Endothelial cell of umbilical vein (primary cell): ENCODE data around the gene CD63. TPM values are rescaled to one million over a fixed set of nuclear protein-coding genes. Genes with fewer than 3 reads are reported as not detected.

ENCODE experiments used
- BruUV-seq: library from RNA; stranded (reverse); fragments of 400-500 nt; replicated peaks from 2 replicates; lab custom pipeline; 2021; lab: Mats Ljungman, UMichigan
- CTCF ChIA-PET: fragments of 300-600, 350-600 bp; sonication (Branson Sonifier 250); formaldehyde crosslinking; loops from one replicate; lab custom pipeline; 2021; ENCODE audit warnings: antibody characterized with exemption, inconsistent platforms; lab: Charles Lee
- POLR2A ChIA-PET: fragments of 300-600, 350-600 bp; sonication (Branson Sonifier 250); formaldehyde crosslinking; loops from one replicate; lab custom pipeline; 2021; ENCODE audit warnings: antibody characterized with exemption, inconsistent platforms; lab: Charles Lee
- DNase-seq: peaks from one replicate; pipeline ENCODE4 v3.0.0-alpha.2; 2011; ENCODE audit warnings: low read depth, low spot score
- FAIRE-seq: peaks from 2 replicates; lab custom pipeline; 2011; peaks lifted over from hg19 to GRCh38; lab: Jason Lieb, UNC
- H2AFZ ChIP-seq: 2 replicates; pipeline ENCODE4 v1.6.0; 2012; ENCODE audit warnings: low read depth, low read length, control low read depth, inconsistent platforms
- H3K27ac ChIP-seq: 2 replicates; pipeline ENCODE4 v1.5.1; 2011; ENCODE audit warnings: low read depth, mild to moderate bottlenecking, control low read depth, low read length, moderate library complexity; ENCODE audit not compliant: insufficient read depth
- H3K27me3 ChIP-seq, 2 experiments: 2 replicates each; pipeline versions ENCODE4 v1.6.0 to v1.6.1; 2011; ENCODE audit warnings: low read length in 2 of 2, mixed read lengths in 1 of 2; ENCODE audit not compliant: control insufficient read depth in 2 of 2, insufficient read depth in 2 of 2
- H3K36me3 ChIP-seq, 2 experiments: 2 replicates in 1 of 2; 3 replicates in 1 of 2; pipeline ENCODE4 v1.5.1; 2011; ENCODE audit warnings: low read length in 2 of 2, mild to moderate bottlenecking in 1 of 2, moderate library complexity in 1 of 2; ENCODE audit not compliant: control insufficient read depth in 2 of 2, insufficient read depth in 2 of 2; ENCODE audit errors: extremely low read depth in 1 of 2
- H3K4me1 ChIP-seq: 3 replicates; pipeline ENCODE4 v1.5.1; 2011; ENCODE audit warnings: mild to moderate bottlenecking, low read length; ENCODE audit not compliant: control insufficient read depth, insufficient read depth; ENCODE audit errors: extremely low read depth
- H3K4me2 ChIP-seq: 2 replicates; pipeline ENCODE4 v1.6.1; 2011; ENCODE audit warnings: low read length, control low read depth, mixed read lengths; ENCODE audit not compliant: insufficient read depth
- H3K4me3 ChIP-seq, 3 experiments: fragments of 200-600 bp in 1 of 3; sonication (generic), shearing (Covaris generic) in 1 of 3; replicated peaks in 1 of 3; 2 replicates each; pipeline ENCODE4 v1.5.1; 2011 to 2016; ENCODE audit warnings: control low read depth in 3 of 3, low read length in 3 of 3, mild to moderate bottlenecking in 2 of 3, inconsistent platforms in 1 of 3, low read depth in 1 of 3, moderate library complexity in 1 of 3; ENCODE audit not compliant: insufficient read depth in 1 of 3
- H3K79me2 ChIP-seq: 2 replicates; pipeline ENCODE4 v1.6.0; 2012; ENCODE audit warnings: low read length, inconsistent platforms; ENCODE audit not compliant: control insufficient read depth, insufficient read depth
- H3K9ac ChIP-seq: replicated peaks from 2 replicates; pipeline ENCODE3; 2011; ENCODE audit warnings: low read length, control low read depth; ENCODE audit not compliant: insufficient read depth; ENCODE audit errors: extremely low read depth
- H3K9me1 ChIP-seq: replicated peaks from 3 replicates; pipeline ENCODE4 v1.6.0; 2011; ENCODE audit warnings: mild to moderate bottlenecking, low read length; ENCODE audit not compliant: control insufficient read depth, insufficient read depth; ENCODE audit errors: extremely low read depth
- H3K9me3 ChIP-seq: replicated peaks from 2 replicates; pipeline ENCODE4 v1.5.1; 2012; ENCODE audit warnings: low read length, inconsistent platforms; ENCODE audit not compliant: control insufficient read depth, insufficient read depth
- H4K20me1 ChIP-seq: replicated peaks from 2 replicates; pipeline ENCODE3; 2011; ENCODE audit warnings: mild to moderate bottlenecking, low read length; ENCODE audit not compliant: control insufficient read depth, insufficient read depth; ENCODE audit errors: extremely low read depth
- CTCF ChIP-seq, 2 donors: IDR thresholded peaks; 1 replicate in 1 of 2; 2 replicates in 1 of 2; pipeline ENCODE4 v1.5.1; 2011; ENCODE audit warnings: low read length in 2 of 2, mild to moderate bottlenecking in 2 of 2, moderate library complexity in 2 of 2, control low read depth in 1 of 2, inconsistent platforms in 1 of 2, low read depth in 1 of 2; ENCODE audit not compliant: insufficient read depth in 1 of 2; ENCODE audit errors: extremely low read depth in 1 of 2
- EZH2 ChIP-seq: IDR thresholded peaks from 2 replicates; pipeline ENCODE4 v1.6.1; 2012; ENCODE audit warnings: borderline replicate concordance, low read depth, mild to moderate bottlenecking, moderate library complexity, low read length, inconsistent platforms; ENCODE audit not compliant: severe bottlenecking
- FOS ChIP-seq: IDR thresholded peaks from 2 replicates; pipeline ENCODE4 v1.6.1; 2011; ENCODE audit warnings: mild to moderate bottlenecking, low read length, moderate library complexity, borderline replicate concordance; ENCODE audit not compliant: insufficient read depth
- GATA2 ChIP-seq: IDR thresholded peaks from 2 replicates; pipeline ENCODE4 v1.7.0; 2011; ENCODE audit warnings: low read depth, mild to moderate bottlenecking, moderate library complexity, mixed read lengths, low read length; ENCODE audit not compliant: insufficient read length, insufficient read depth
- JUN ChIP-seq: IDR thresholded peaks from 2 replicates; pipeline ENCODE4 v1.6.1; 2011; ENCODE audit warnings: borderline replicate concordance, low read depth; ENCODE audit not compliant: insufficient read length, insufficient read depth
- MAX ChIP-seq: IDR thresholded peaks from 2 replicates; pipeline ENCODE4 v1.6.1; 2011; ENCODE audit not compliant: insufficient read depth, insufficient read length
- MYC ChIP-seq: IDR thresholded peaks from one replicate; pipeline ENCODE4 v1.6.1; 2011; ENCODE audit warnings: mild to moderate bottlenecking, low read depth, low read length
- POLR2A ChIP-seq: IDR thresholded peaks from 2 replicates; pipeline ENCODE4 v1.6.1; 2012; ENCODE audit warnings: low read depth, mild to moderate bottlenecking, control low read depth, low read length
- POLR2AphosphoS5 ChIP-seq: IDR thresholded peaks from 2 replicates; pipeline ENCODE4 v1.6.1; 2012; ENCODE audit warnings: low read depth, mild to moderate bottlenecking, control low read depth, low read length, moderate library complexity; ENCODE audit not compliant: insufficient read depth
- dilution Hi-C: fragments of 300-500 bp; cut with MboI; formaldehyde crosslinking; loops from one replicate; pipeline ENCODE4 v1.15.0; 2019; ENCODE audit warnings: low sequenced_read_pairs; ENCODE audit not compliant: extremely low pct_ligation_motif_present
- intact Hi-C: fragments of 100-400 bp; cut with micrococcal nuclease; formaldehyde crosslinking; loops from one replicate; pipeline ENCODE4 v1.10.0; 2022
- polyA plus RNA-seq, 4 experiments: library from polyadenylated mRNA; depleted of rRNA in 3 of 4; stranded (reverse) in 3 of 4; unstranded in 1 of 4; fragments of >200 nt; gene quantifications; 2 replicates each; pipeline versions ENCODE4 v1.2.1 to v1.2.3, GENCODE V29; 2011 to 2012; ENCODE audit warnings: missing spikeins in 1 of 4
- total RNA-seq: library from RNA; stranded (reverse); gene quantifications from 2 replicates; pipeline ENCODE4 v1.2.3, GENCODE V29; 2021

The CD63 gene
- total and polyA plus RNA-seq, 2 donors (not counting 3 experiments of a cell fraction or from before 2014, with no cell fraction given), result 1,054 to 1,429 TPM

GRCh38 chr12:55679691-55680090, 49.1 kb downstream of the CD63 start:
- intact Hi-C loops, result no loop called here
- POLR2A ChIA-PET, result no interaction called here
- BruUV-seq, result no TSS peak

GRCh38 chr12:55676707-55677106, 52.1 kb downstream of the CD63 start:
- H3K9me1 ChIP-seq, result no peaks in the 10 kb centered on the region
- no peaks in the 10 kb centered on the region for H3K79me2 ChIP-seq
- H3K9me3 ChIP-seq, result no peaks in the 10 kb centered on the region
- dilution Hi-C loops, result no loop called here
- DNase-seq (no peak), FAIRE-seq (no peak)
- ChIA-PET CTCF (interaction anchor here (0.7 to 1.2 kb wide), 4 partner anchors 19 to 42 kb away, joined by 3 to 6 read pairs (median 4); no protein-coding TSS in a partner anchor), POLR2A (no interaction called here)
- H3K27ac ChIP-seq, result no peak overlapping the region
- intact Hi-C loops, result no loop called here
- H3K4me2 ChIP-seq, result no peak overlapping the region
- no peaks in the 10 kb centered on the region for H3K36me3 ChIP-seq
- H3K4me1 ChIP-seq, result no peaks in the 10 kb centered on the region
- no peaks in the 10 kb centered on the region for H4K20me1 ChIP-seq
- no peak overlapping the region for H3K4me3 ChIP-seq
- TF ChIP-seq POLR2A, result no peak
- TF ChIP-seq CTCF (IDR thresholded peaks at IDR 0.05; ENCODE audit: extremely low read depth in 1 of 2, insufficient read depth in 1 of 2, low read depth in 1 of 2, low read length in 2 of 2), result no peak
- no peak for TF ChIP-seq POLR2AphosphoS5
- TF ChIP-seq JUN, result no peak
- TF ChIP-seq EZH2, result no peak
- no peak for TF ChIP-seq FOS
- no peak for TF ChIP-seq MYC
- no peak for TF ChIP-seq GATA2
- no peak for TF ChIP-seq MAX
- no TSS peak for BruUV-seq
- H2AFZ ChIP-seq, result no peak overlapping the region
- peaks cover 0 to 9% of the 10 kb centered on the region in 2 experiments for H3K27me3 ChIP-seq
- no peak overlapping the region for H3K9ac ChIP-seq

More at GRCh38 chr12:55679691-55680090, 49.1 kb downstream of the CD63 start:
- Histone ChIP-seq H4K20me1 (no peaks in the 10 kb centered on the region), H3K9me3 (no peaks in the 10 kb centered on the region), H3K4me1 (no peaks in the 10 kb centered on the region), H3K36me3 (no peaks in the 10 kb centered on the region), H3K9ac (no peak overlapping the region), H3K79me2 (no peaks in the 10 kb centered on the region), H3K27ac (no peak overlapping the region), H2AFZ (no peak overlapping the region), H3K4me3 (no peak overlapping the region), H3K9me1 (no peaks in the 10 kb centered on the region), H3K4me2 (no peak overlapping the region), H3K27me3 (peaks cover 0 to 8% of the 10 kb centered on the region in 2 experiments)
- CTCF ChIA-PET, result no interaction called here
- DNase-seq, result no peak
- FAIRE-seq, result no peak
- dilution Hi-C loops, result no loop called here
- no peak for TF ChIP-seq MAX
- no peak for TF ChIP-seq FOS
- TF ChIP-seq GATA2, result no peak
